PC-9 (cell line): ENCODE data around the gene ESRRG.

Experiments
- EZH2 ChIP-seq: fragments of 200-600 bp; sonication (generic); IDR thresholded peaks from 2 replicates; pipeline ENCODE4 v1.8.0; 2017; ENCODE audit warnings: antibody characterized with exemption, low read depth
- TF ChIP-seq, protein P1 (sequence below): fragments of 200-600 bp; sonication (generic); conservative IDR thresholded peaks from 2 replicates; pipeline ENCODE4 v1.6.1; 2017; ENCODE audit warnings: mixed run types, antibody characterized with exemption, mild to moderate bottlenecking, moderate library complexity

DNA sequence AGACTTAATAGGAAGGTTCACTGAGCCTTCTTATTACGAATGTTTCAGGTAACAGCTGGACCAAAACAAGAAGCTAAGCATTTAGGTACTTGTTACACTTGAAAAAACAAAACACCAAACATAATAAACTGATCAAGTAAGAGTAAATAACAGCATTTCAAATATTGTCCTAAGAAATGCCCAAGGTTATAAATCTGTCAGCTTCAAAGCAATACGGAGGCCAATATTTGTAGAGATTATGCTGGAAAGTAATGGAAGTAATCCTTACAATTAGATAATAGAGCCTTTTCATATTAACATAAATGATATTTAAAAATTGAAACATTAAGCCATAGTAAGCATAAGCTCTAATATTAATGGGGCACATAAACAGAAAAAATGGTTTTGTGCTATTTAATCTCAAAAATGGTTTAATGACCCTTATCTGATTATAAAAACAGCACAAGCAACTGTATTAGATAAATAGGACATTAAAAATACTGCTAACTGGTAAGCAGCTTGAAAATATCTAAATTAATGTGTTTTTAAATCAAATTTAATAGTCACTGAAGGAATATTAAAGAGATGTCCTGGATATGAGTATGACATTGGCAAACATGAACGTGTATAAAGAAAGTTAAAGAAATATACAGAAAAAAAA, 256.9 kb downstream of the ESRRG start:
- TF ChIP-seq, protein P1, sequence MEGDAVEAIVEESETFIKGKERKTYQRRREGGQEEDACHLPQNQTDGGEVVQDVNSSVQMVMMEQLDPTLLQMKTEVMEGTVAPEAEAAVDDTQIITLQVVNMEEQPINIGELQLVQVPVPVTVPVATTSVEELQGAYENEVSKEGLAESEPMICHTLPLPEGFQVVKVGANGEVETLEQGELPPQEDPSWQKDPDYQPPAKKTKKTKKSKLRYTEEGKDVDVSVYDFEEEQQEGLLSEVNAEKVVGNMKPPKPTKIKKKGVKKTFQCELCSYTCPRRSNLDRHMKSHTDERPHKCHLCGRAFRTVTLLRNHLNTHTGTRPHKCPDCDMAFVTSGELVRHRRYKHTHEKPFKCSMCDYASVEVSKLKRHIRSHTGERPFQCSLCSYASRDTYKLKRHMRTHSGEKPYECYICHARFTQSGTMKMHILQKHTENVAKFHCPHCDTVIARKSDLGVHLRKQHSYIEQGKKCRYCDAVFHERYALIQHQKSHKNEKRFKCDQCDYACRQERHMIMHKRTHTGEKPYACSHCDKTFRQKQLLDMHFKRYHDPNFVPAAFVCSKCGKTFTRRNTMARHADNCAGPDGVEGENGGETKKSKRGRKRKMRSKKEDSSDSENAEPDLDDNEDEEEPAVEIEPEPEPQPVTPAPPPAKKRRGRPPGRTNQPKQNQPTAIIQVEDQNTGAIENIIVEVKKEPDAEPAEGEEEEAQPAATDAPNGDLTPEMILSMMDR = no peak
- TF ChIP-seq EZH2 = no peak
